Hepatocyte (in vitro differentiated cells): Measurements from ENCODE around the gene UGT1A7.

Experiments used
- EZH2 ChIP-seq: fragments of 200-600 bp; sonication (generic); IDR thresholded peaks from 2 replicates; pipeline ENCODE4 v1.6.1; 2016; ENCODE audit warnings: antibody characterized with exemption, mild to moderate bottlenecking, borderline replicate concordance
- TF ChIP-seq, protein P1 (sequence below): fragments of 200-600 bp; sonication (generic); IDR thresholded peaks from 2 replicates; pipeline ENCODE4 v1.5.1; 2016; ENCODE audit warnings: antibody characterized with exemption, mild to moderate bottlenecking; ENCODE audit not compliant: poor library complexity

DNA sequence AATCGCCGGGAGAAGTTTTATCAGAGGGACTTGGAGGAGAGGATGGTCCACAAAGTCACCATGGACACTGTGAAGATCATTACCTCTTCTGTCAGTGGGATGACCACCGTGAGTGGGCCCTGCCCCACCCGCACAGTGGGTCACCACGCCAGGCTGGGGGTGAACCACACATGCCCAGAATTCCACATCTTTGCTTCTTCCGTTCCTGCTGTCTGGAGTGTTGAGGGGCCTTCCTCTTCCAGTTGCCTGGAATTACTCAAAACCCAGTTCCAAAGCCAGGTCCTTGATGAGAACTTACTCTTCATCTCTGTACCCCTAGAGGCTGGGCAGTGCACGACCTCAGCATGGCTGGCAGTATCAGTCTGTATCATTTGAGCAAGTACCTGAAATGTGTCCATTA, 118.5 kb downstream of the UGT1A7 start:
- TF ChIP-seq, protein P1, sequence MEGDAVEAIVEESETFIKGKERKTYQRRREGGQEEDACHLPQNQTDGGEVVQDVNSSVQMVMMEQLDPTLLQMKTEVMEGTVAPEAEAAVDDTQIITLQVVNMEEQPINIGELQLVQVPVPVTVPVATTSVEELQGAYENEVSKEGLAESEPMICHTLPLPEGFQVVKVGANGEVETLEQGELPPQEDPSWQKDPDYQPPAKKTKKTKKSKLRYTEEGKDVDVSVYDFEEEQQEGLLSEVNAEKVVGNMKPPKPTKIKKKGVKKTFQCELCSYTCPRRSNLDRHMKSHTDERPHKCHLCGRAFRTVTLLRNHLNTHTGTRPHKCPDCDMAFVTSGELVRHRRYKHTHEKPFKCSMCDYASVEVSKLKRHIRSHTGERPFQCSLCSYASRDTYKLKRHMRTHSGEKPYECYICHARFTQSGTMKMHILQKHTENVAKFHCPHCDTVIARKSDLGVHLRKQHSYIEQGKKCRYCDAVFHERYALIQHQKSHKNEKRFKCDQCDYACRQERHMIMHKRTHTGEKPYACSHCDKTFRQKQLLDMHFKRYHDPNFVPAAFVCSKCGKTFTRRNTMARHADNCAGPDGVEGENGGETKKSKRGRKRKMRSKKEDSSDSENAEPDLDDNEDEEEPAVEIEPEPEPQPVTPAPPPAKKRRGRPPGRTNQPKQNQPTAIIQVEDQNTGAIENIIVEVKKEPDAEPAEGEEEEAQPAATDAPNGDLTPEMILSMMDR = no peak
- TF ChIP-seq EZH2 = no peak
